Activated naive CD8-positive, alpha-beta T cell treated with anti-CD3 and anti-CD28 coated beads, Interleukin-2, amount 50 U/mL, for 24 hours (primary cell): Measurements from ENCODE around the gene CBS.
"Not testable (repeated sequence)": the region's sequence is repeated elsewhere in the genome, so short reads cannot be mapped to it uniquely, and the experiment has no call there.

Source experiments
- ATAC-seq: fragments of 150-1000 bp; cut with Tn5 transposase; one replicate; pipeline ENCODE4 v1.10.0; 2021
- DNase-seq: peaks from one replicate; pipeline ENCODE4 v3.0.0; 2021
- H3K27ac Mint-ChIP-seq: one replicate; pipeline ENCODE4 v1.8.0; 2021; ENCODE audit warnings: mild to moderate bottlenecking, mixed read lengths
- H3K27me3 Mint-ChIP-seq: one replicate; pipeline ENCODE4 v1.8.0; 2021; ENCODE audit warnings: mixed read lengths
- H3K36me3 Mint-ChIP-seq: one replicate; pipeline ENCODE4 v1.8.0; 2021; ENCODE audit warnings: low read depth, mixed read lengths
- H3K4me1 Mint-ChIP-seq: one replicate; pipeline ENCODE4 v1.8.0; 2021; ENCODE audit warnings: mixed read lengths
- H3K4me3 Mint-ChIP-seq: one replicate; pipeline ENCODE4 v1.8.0; 2021; ENCODE audit warnings: mild to moderate bottlenecking, moderate library complexity, mixed read lengths
- H3K9me3 Mint-ChIP-seq: one replicate; pipeline ENCODE4 v1.8.0; 2021; ENCODE audit warnings: mixed read lengths

CBS gene

GRCh38 chr21:43023175-43023574 is 52.5 kb downstream of the CBS start:
- ATAC-seq (no peak), DNase-seq (no peak)
- Mint-ChIP-seq H3K27me3 (no peaks in the 10 kb centered on the region), H3K4me1 (peaks cover 3% of the 10 kb centered on the region), H3K4me3 (no peak overlapping the region), H3K36me3 (peaks cover 31% of the 10 kb centered on the region), H3K27ac (no peak overlapping the region), H3K9me3 (no peaks in the 10 kb centered on the region)

- Mint-ChIP-seq H3K4me1 (peaks cover 3% of the 10 kb centered on the region), H3K27ac (no peak overlapping the region), H3K4me3 (no peak overlapping the region), H3K36me3 (peaks cover 30% of the 10 kb centered on the region), H3K9me3 (no peaks in the 10 kb centered on the region), H3K27me3 (no peaks in the 10 kb centered on the region)
- ATAC-seq (no peak), DNase-seq (no peak)
These were observed 53.7 kb downstream of the CBS start for GRCh38 chr21:43021756-43022600.

GRCh38 chr21:43021191-43021590 is 54.4 kb downstream of the CBS start:
- no peak for ATAC-seq
- DNase-seq: no peak
- peaks cover 31% of the 10 kb centered on the region for H3K36me3 Mint-ChIP-seq
- H3K27me3 Mint-ChIP-seq: no peaks in the 10 kb centered on the region
- no peak overlapping the region for H3K4me3 Mint-ChIP-seq
- peaks cover 3% of the 10 kb centered on the region for H3K4me1 Mint-ChIP-seq
- no peak overlapping the region for H3K27ac Mint-ChIP-seq
- no peaks in the 10 kb centered on the region for H3K9me3 Mint-ChIP-seq

GRCh38 chr21:43020771-43021170 is 54.9 kb downstream of the CBS start:
- ATAC-seq (no peak), DNase-seq (no peak)
- Mint-ChIP-seq H3K27ac (no peak overlapping the region), H3K4me1 (peaks cover 3% of the 10 kb centered on the region), H3K4me3 (no peak overlapping the region), H3K9me3 (no peaks in the 10 kb centered on the region), H3K27me3 (no peaks in the 10 kb centered on the region), H3K36me3 (peaks cover 31% of the 10 kb centered on the region)

- H3K27ac Mint-ChIP-seq: no peak overlapping the region
- H3K36me3 Mint-ChIP-seq: peaks cover 28% of the 10 kb centered on the region
- no peak overlapping the region for H3K4me3 Mint-ChIP-seq
- no peaks in the 10 kb centered on the region for H3K9me3 Mint-ChIP-seq
- peaks cover 3% of the 10 kb centered on the region for H3K4me1 Mint-ChIP-seq
- DNase-seq (no peak), ATAC-seq (no peak)
- no peaks in the 10 kb centered on the region for H3K27me3 Mint-ChIP-seq
These were observed 55.5 kb downstream of the CBS start for GRCh38 chr21:43020177-43020576.

GRCh38 chr21:43018519-43018918 is 57.1 kb downstream of the CBS start:
- no peaks in the 10 kb centered on the region for H3K9me3 Mint-ChIP-seq
- H3K27me3 Mint-ChIP-seq: no peaks in the 10 kb centered on the region
- ATAC-seq (no peak), DNase-seq (no peak)
- H3K36me3 Mint-ChIP-seq: peaks cover 25% of the 10 kb centered on the region
- no peak overlapping the region for H3K27ac Mint-ChIP-seq
- H3K4me3 Mint-ChIP-seq: no peak overlapping the region
- peaks cover 3% of the 10 kb centered on the region for H3K4me1 Mint-ChIP-seq

- no peak overlapping the region for H3K27ac Mint-ChIP-seq
- ATAC-seq (no peak), DNase-seq (no peak)
- H3K27me3 Mint-ChIP-seq: no peaks in the 10 kb centered on the region
- no peak overlapping the region for H3K4me3 Mint-ChIP-seq
- peaks cover 3% of the 10 kb centered on the region for H3K4me1 Mint-ChIP-seq
- peaks cover 26% of the 10 kb centered on the region for H3K36me3 Mint-ChIP-seq
- H3K9me3 Mint-ChIP-seq: no peaks in the 10 kb centered on the region
These were observed 58.9 kb downstream of the CBS start for GRCh38 chr21:43016728-43017127.

- ATAC-seq: no peak
- no peaks in the 10 kb centered on the region for H3K9me3 Mint-ChIP-seq
- peaks cover 3% of the 10 kb centered on the region for H3K4me1 Mint-ChIP-seq
- no peak overlapping the region for H3K4me3 Mint-ChIP-seq
- no peak overlapping the region for H3K27ac Mint-ChIP-seq
- H3K27me3 Mint-ChIP-seq: no peaks in the 10 kb centered on the region
- no peak for DNase-seq
- H3K36me3 Mint-ChIP-seq: peaks cover 26% of the 10 kb centered on the region
These were observed 59.6 kb downstream of the CBS start for GRCh38 chr21:43015906-43016540.

GRCh38 chr21:43012596-43012995 is 63.0 kb downstream of the CBS start:
- Mint-ChIP-seq H3K36me3 (peaks cover 32% of the 10 kb centered on the region), H3K27ac (no peak overlapping the region)
- no peak for DNase-seq

GRCh38 chr21:43006874-43007208 is 68.8 kb downstream of the CBS start:
- Mint-ChIP-seq H3K36me3 (peaks cover 36% of the 10 kb centered on the region), H3K27ac (no peak overlapping the region), H3K9me3 (no peaks in the 10 kb centered on the region), H3K4me1 (no peaks in the 10 kb centered on the region), H3K27me3 (no peaks in the 10 kb centered on the region), H3K4me3 (no peak overlapping the region)
- DNase-seq: no peak
- no peak for ATAC-seq

More at GRCh38 chr21:43012596-43012995, 63.0 kb downstream of the CBS start:
- Mint-ChIP-seq H3K4me1 (no peaks in the 10 kb centered on the region), H3K9me3 (no peaks in the 10 kb centered on the region), H3K27me3 (no peaks in the 10 kb centered on the region), H3K4me3 (no peak overlapping the region)
- ATAC-seq: peak; percentile 40

- ATAC-seq, DNase-seq, H3K9me3 Mint-ChIP-seq, H3K27ac Mint-ChIP-seq, H3K4me1 Mint-ChIP-seq, H3K27me3 Mint-ChIP-seq, H3K4me3 Mint-ChIP-seq: not testable (repeated sequence)
- H3K36me3 Mint-ChIP-seq: peaks cover 31% of the 10 kb centered on the region
These were observed 69.4 kb downstream of the CBS start for GRCh38 chr21:43006051-43006873.

- no peaks in the 10 kb centered on the region for H3K27me3 Mint-ChIP-seq
- no peaks in the 10 kb centered on the region for H3K9me3 Mint-ChIP-seq
- peaks cover 30% of the 10 kb centered on the region for H3K36me3 Mint-ChIP-seq
- H3K4me3 Mint-ChIP-seq: no peak overlapping the region
- H3K27ac Mint-ChIP-seq: no peak overlapping the region
- H3K4me1 Mint-ChIP-seq: no peaks in the 10 kb centered on the region
- DNase-seq (no peak), ATAC-seq (no peak)
These were observed 70.0 kb downstream of the CBS start for GRCh38 chr21:43005635-43006034.

GRCh38 chr21:43004926-43005325 is 70.7 kb downstream of the CBS start:
- ATAC-seq: no peak
- Mint-ChIP-seq H3K4me3 (no peak overlapping the region), H3K36me3 (peaks cover 34% of the 10 kb centered on the region), H3K9me3 (peaks cover 4% of the 10 kb centered on the region), H3K27ac (no peak overlapping the region), H3K27me3 (no peaks in the 10 kb centered on the region), H3K4me1 (no peaks in the 10 kb centered on the region)
- DNase-seq: no peak
